ENCODE results near the gene S100A9. TPM values are rescaled to one million over a fixed set of nuclear protein-coding genes. Genes with fewer than 3 reads are reported as not detected.
A peak's percentile ranks its signal among the peaks of the same experiment; 100 is the strongest.

S100A9 gene
- total and polyA plus RNA-seq, 2 experiments from 2014 or later, result 3.2 to 6.4 TPM

GRCh38 chr1:153349363-153350320, 8.0 kb upstream of the S100A9 start:
- Histone ChIP-seq H3K79me2 (no peaks in the 10 kb centered on the region), H3K4me3 (no peak overlapping the region), H3K27ac (no peak overlapping the region), H4K20me1 (ENCODE audit: insufficient read depth, poor library complexity, severe bottlenecking) (no peaks in the 10 kb centered on the region), H3K36me3 (replicated peaks; ENCODE audit: insufficient read depth, low read depth) (no peaks in the 10 kb centered on the region), H2AFZ (no peak overlapping the region), H3K9me2 (replicated peaks; ENCODE audit: insufficient read depth) (no peaks in the 10 kb centered on the region), H3K4me1 (ENCODE audit: insufficient read depth) (no peaks in the 10 kb centered on the region), H3K9me3 (ENCODE audit: low read depth) (no peaks in the 10 kb centered on the region), H3K4me2 (no peak overlapping the region), H3K27me3 (peaks cover 17% of the 10 kb centered on the region)
- no peak for TF ChIP-seq EZH2phosphoT487 (IDR thresholded peaks at IDR 0.05; ENCODE audit: low read depth, severe bottlenecking, unreplicated experiment)
- TF ChIP-seq EZH2 (IDR thresholded peaks at IDR 0.05; ENCODE audit: borderline replicate concordance), result no peak
- TF ChIP-seq CTCF (IDR thresholded peaks at IDR 0.05; ENCODE audit: poor library complexity), result no peak
- WGBS (ENCODE audit: low lambda C conversion rate, missing lambda C conversion rate), result 61% methylated on average over 17 of the region's 17 CpGs
- no peak for DNase-seq (ENCODE audit: low spot score)

- Histone ChIP-seq H3K27ac (no peak overlapping the region), H3K4me1 (ENCODE audit: insufficient read depth) (no peaks in the 10 kb centered on the region), H3K27me3 (peaks cover 17% of the 10 kb centered on the region), H3K36me3 (replicated peaks; ENCODE audit: insufficient read depth, low read depth) (no peaks in the 10 kb centered on the region), H3K4me2 (no peak overlapping the region), H3K9me3 (ENCODE audit: low read depth) (no peaks in the 10 kb centered on the region), H2AFZ (no peak overlapping the region), H3K79me2 (no peaks in the 10 kb centered on the region), H3K9me2 (replicated peaks; ENCODE audit: insufficient read depth) (no peaks in the 10 kb centered on the region), H4K20me1 (ENCODE audit: insufficient read depth, poor library complexity, severe bottlenecking) (no peaks in the 10 kb centered on the region), H3K4me3 (no peak overlapping the region)
- TF ChIP-seq CTCF (IDR thresholded peaks at IDR 0.05; ENCODE audit: poor library complexity) (no peak), EZH2phosphoT487 (IDR thresholded peaks at IDR 0.05; ENCODE audit: low read depth, severe bottlenecking, unreplicated experiment) (no peak), EZH2 (IDR thresholded peaks at IDR 0.05; ENCODE audit: borderline replicate concordance) (no peak)
- 8% methylated on average over 1 of the region's 1 CpG for WGBS (ENCODE audit: low lambda C conversion rate, missing lambda C conversion rate)
- no peak for DNase-seq (ENCODE audit: low spot score)
Observed at GRCh38 chr1:153350321-153350957, 7.2 kb upstream of the S100A9 start.

- peak; percentile 84 for DNase-seq (ENCODE audit: low spot score)
- Histone ChIP-seq H4K20me1 (ENCODE audit: insufficient read depth, poor library complexity, severe bottlenecking) (no peaks in the 10 kb centered on the region), H3K4me2 (no peak overlapping the region), H2AFZ (no peak overlapping the region), H3K9me2 (replicated peaks; ENCODE audit: insufficient read depth) (no peaks in the 10 kb centered on the region), H3K36me3 (replicated peaks; ENCODE audit: insufficient read depth, low read depth) (no peaks in the 10 kb centered on the region), H3K9me3 (ENCODE audit: low read depth) (no peaks in the 10 kb centered on the region), H3K79me2 (no peaks in the 10 kb centered on the region), H3K4me1 (ENCODE audit: insufficient read depth) (no peaks in the 10 kb centered on the region), H3K4me3 (no peak overlapping the region), H3K27ac (no peak overlapping the region), H3K27me3 (peaks cover 17% of the 10 kb centered on the region)
- TF ChIP-seq EZH2 (IDR thresholded peaks at IDR 0.05; ENCODE audit: borderline replicate concordance) (no peak), CTCF (IDR thresholded peaks at IDR 0.05; ENCODE audit: poor library complexity) (peak; percentile 94)
- 0% methylated on average over 4 of the region's 4 CpGs for WGBS (ENCODE audit: low lambda C conversion rate, missing lambda C conversion rate)
Observed at GRCh38 chr1:153352523-153352922, 5.1 kb upstream of the S100A9 start.
